WERI-Rb-1 (cell line): Measurements from ENCODE around the gene PRODH.
"Not testable (repeated sequence)": the region's sequence is repeated elsewhere in the genome, so short reads cannot be mapped to it uniquely, and the experiment has no call there.

Source experiments
- DNase-seq: peaks from one replicate; pipeline ENCODE4 v3.0.0-alpha.2; 2020
- H3K27ac ChIP-seq: fragments of 250-450 bp; sonication (Bioruptor Pico); 2 replicates; pipeline ENCODE4 v1.5.1; 2020; ENCODE audit warnings: mild to moderate bottlenecking, moderate library complexity
- H3K27me3 ChIP-seq: fragments of 250-450 bp; sonication (Bioruptor Pico); 2 replicates; pipeline ENCODE4 v1.5.1; 2021; ENCODE audit warnings: mild to moderate bottlenecking, low read depth, moderate library complexity; ENCODE audit not compliant: insufficient read depth, severe bottlenecking
- H3K36me3 ChIP-seq: fragments of 250-450 bp; sonication (Bioruptor Pico); 2 replicates; pipeline ENCODE4 v1.5.1; 2020; ENCODE audit warnings: mild to moderate bottlenecking, moderate library complexity
- H3K4me3 ChIP-seq: 2 replicates; pipeline ENCODE4 v1.5.1; 2011; ENCODE audit warnings: low read depth, mild to moderate bottlenecking, control low read depth, low read length
- H3K9me3 ChIP-seq: fragments of 250-450 bp; sonication (Bioruptor Pico); 2 replicates; pipeline ENCODE4 v1.5.1; 2021; ENCODE audit warnings: mild to moderate bottlenecking, moderate library complexity; ENCODE audit not compliant: severe bottlenecking
- TF ChIP-seq, protein P1 (sequence below): IDR thresholded peaks from 2 replicates; pipeline ENCODE4 v1.5.1; 2011; ENCODE audit warnings: low read depth, mild to moderate bottlenecking, control low read depth, inconsistent platforms, low read length

PRODH gene

DNA sequence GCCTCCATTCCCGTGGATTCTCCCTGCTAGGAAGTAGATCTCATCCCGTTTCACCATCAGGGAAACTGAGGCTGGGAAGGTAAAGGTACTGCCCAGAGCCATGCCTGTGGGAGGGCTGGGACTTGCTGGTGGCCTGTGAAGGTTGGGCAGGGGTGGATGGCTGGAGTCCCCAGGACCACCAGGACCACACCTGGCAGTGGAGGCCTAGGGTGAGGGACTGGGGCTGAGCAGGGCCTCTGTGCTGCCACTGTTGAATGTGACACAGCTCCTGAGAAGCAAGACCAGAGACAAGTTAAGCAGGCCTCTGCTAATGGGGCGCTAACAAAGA, 26.2 kb upstream of the PRODH start:
- Histone ChIP-seq H3K36me3 (no peaks in the 10 kb centered on the region), H3K9me3 (no peaks in the 10 kb centered on the region), H3K27ac (no peak overlapping the region), H3K27me3 (no peaks in the 10 kb centered on the region), H3K4me3 (no peak overlapping the region)
- DNase-seq, result no peak
- TF ChIP-seq, protein P1, sequence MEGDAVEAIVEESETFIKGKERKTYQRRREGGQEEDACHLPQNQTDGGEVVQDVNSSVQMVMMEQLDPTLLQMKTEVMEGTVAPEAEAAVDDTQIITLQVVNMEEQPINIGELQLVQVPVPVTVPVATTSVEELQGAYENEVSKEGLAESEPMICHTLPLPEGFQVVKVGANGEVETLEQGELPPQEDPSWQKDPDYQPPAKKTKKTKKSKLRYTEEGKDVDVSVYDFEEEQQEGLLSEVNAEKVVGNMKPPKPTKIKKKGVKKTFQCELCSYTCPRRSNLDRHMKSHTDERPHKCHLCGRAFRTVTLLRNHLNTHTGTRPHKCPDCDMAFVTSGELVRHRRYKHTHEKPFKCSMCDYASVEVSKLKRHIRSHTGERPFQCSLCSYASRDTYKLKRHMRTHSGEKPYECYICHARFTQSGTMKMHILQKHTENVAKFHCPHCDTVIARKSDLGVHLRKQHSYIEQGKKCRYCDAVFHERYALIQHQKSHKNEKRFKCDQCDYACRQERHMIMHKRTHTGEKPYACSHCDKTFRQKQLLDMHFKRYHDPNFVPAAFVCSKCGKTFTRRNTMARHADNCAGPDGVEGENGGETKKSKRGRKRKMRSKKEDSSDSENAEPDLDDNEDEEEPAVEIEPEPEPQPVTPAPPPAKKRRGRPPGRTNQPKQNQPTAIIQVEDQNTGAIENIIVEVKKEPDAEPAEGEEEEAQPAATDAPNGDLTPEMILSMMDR, result no peak

DNA sequence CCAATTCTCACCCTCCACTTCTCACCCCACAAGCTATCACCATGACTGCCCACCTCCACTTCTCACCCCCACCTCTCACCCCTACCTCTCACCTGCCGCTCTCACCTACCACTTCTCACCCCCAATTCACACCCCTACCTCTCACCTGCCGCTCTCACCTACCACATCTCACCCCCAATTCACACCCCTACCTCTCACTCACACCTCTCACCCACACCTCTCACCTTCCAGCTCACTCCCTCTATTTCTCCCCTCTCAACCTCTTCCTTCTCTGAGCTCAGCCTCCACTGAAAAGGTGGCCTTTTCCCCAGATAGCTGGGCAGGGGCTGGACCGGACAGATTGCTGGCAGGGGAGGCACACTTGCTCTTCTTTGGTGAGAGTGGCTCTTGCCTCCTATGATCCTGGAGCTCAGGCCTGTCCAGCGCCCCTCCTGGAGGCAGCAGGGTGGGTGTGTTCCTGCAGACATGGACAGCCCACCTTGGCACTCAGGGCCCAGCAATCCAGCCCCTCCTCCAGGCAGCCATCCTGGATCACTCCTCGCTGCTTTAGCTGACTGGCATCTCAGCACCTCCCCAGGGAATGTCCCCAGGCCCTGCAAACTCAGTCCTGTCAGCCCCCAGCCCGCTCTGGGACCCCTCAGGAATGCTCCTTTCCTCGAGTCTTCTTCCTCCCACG, 25.7 kb upstream of the PRODH start:
- H3K36me3 ChIP-seq, H3K9me3 ChIP-seq, H3K4me3 ChIP-seq: not testable (repeated sequence)

DNA sequence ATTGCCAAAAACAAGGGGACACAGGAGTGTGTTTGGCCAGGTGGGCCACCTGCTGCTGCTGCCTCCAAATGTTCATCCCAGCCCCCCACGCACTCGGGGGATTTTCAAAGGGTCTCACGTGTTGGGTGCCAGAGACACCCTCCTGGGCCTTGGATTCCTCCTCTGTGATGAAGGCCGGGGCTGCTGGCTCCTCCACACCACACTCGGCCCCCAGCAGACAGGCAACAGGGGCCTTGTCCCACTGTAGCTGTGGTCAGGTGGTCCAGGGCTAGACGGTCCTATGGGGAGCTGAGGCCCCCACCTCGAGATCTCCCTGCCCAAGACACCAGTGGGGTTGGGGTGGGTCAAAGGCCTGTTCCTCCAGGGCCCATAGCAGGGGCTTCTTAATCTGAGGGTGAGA, 25.1 kb upstream of the PRODH start:
- not testable (repeated sequence) for H3K27ac ChIP-seq, H3K36me3 ChIP-seq, DNase-seq, H3K4me3 ChIP-seq, H3K27me3 ChIP-seq, H3K9me3 ChIP-seq

More for the DNA sequence above, 25.7 kb upstream of the PRODH start:
- not testable (repeated sequence) for DNase-seq, H3K27ac ChIP-seq, H3K27me3 ChIP-seq

DNA sequence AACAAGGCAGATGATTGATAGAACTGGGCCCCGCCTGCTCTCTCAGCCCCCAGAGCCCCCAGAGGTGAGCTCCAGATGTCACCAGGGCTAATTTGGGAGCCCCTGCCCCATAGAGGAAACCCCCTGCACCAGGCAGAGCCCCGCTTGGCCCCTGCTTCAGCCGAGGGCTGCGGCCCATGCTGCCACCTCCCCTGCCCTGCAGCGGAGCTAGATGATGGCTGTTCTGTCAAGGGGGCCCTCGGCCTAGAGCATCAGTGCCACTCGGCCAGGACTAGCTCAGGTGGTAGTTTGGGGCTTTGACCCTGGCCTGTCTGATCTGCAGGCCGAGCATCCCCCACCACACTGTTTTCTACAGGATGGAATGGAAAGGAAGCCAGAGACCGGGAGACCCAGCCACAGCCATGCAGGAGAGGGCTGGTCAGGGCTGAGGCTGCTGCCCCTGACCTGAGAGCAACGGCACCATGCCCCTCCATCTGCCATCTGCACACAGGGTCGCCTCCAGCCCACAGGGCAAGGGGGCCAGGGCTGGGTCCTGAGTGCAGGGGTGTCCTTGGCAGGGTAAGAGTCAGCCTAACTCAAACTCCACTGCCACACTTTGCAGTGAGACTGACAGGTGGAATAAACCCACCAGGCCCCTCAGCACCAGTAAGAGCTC, 24.2 kb upstream of the PRODH start:
- H3K4me3 ChIP-seq, H3K27me3 ChIP-seq, DNase-seq, H3K9me3 ChIP-seq, H3K36me3 ChIP-seq, H3K27ac ChIP-seq: not testable (repeated sequence)

DNA sequence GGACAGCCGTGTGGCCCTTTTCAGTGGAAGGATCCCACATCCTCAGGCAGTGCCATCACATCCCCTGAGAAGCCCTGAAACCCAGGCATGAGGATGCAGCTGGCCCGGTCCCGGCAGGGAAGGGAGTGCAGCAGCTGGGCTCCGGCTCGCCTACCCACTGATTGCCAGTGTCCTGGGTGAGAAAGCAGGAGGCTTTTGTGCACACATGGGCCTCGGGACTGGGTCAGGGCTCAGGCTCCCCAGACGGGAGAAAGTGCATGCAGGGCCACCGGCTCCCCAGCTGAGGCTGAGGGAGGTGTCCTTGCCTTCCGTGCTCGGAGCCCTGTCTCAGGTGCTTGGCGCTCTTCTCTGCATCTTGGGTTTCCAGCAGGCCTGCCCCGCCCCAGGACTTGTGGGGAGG, 23.6 kb upstream of the PRODH start:
- not testable (repeated sequence) for H3K9me3 ChIP-seq, H3K27me3 ChIP-seq, H3K36me3 ChIP-seq, H3K27ac ChIP-seq, DNase-seq, H3K4me3 ChIP-seq

DNA sequence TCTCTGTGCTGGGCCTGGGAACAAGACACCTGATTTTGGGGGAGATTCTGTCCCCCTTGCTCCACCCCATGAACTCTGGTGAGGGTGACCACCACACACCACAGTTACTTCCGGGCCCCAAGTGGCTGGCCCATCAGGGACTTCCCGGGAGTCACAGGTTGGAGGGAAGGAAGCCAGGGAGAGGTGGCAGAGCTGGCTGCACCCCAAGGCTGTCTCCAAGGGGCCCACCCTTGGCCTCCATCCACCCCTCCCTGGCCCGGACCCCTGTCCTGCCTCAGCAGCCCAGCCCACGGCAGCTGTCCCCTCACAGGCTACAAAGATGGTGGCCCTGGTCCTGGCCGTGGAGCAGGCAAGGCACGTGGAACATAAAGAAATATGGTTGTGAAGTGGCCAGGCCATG, 23.2 kb upstream of the PRODH start:
- H3K4me3 ChIP-seq, H3K36me3 ChIP-seq, H3K27ac ChIP-seq, H3K27me3 ChIP-seq, DNase-seq, H3K9me3 ChIP-seq: not testable (repeated sequence)

DNA sequence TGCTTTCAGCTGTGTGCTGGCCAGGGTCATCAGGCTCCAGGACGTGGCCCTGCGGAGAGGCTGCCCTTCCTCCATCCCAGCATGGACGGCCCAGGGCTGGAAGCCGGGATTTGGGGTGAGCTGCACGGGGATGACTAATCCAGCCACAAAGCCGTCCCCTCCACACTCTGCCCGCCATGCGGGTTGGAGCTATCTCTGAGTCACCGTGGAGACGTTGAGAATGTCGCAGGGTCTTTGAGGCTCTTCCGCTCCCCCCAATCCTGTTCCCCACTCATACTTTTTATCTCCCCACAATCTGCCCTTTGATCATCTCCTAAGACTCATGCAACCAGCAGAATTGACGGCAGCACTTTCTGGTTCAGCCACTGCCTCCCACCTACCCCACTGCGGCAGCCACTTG, 22.6 kb upstream of the PRODH start:
- H3K27ac ChIP-seq, DNase-seq, H3K9me3 ChIP-seq, H3K27me3 ChIP-seq, H3K36me3 ChIP-seq, H3K4me3 ChIP-seq: not testable (repeated sequence)

DNA sequence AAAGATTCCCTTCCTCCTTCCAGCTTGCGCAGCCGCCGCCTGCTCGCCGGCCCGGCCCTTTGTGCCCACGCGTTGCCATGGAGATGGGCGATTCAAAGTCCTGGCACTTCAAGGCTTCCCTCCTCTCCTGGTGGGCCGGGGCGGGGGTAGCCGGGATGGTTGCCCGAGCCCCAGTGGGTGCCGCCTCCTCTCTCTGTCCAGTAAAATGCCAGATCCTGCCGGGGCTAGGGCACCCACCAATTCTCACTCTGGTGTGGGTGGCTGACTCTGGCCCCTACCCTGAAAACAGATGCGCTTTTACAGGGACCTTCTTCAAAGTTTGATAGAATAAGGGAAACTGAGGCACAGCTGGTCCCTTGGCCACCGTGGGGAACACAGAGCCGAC, 22.2 kb upstream of the PRODH start:
- H3K4me3 ChIP-seq, DNase-seq, H3K36me3 ChIP-seq, H3K27ac ChIP-seq, H3K27me3 ChIP-seq, H3K9me3 ChIP-seq: not testable (repeated sequence)

DNA sequence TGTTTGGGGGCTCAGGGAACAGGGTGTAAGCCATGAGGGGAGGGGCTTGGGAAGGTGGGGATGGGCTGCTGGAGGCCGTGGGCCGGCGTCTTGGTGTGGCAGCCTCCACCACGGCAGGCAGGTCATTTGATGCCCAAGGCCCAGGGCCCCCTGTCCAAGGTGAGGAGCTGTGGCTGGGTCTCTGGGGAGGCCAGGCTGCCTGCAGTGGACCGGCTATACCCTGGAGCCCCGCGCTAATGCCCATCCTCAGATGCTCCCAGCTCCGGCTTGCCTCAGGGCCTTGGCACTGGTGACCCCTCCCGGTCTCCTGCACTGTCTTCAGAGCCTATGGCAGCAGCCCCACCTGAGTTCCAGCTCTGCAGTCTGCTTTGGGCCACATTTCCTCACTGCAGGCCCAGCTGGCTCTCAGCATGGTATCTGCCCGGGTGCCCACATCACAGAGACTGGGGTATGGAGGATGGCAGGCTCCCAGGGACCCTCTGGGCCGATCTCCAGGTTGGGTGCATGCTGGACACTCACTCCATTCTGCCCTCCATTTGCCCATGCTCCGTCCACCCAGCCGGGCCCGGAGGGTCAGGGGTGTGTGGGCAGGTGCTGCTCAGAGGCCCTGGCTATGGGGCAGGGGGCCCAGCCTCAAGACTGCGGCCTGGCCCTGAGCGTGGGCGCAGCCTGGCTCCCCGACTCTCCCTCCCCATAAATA, 21.7 kb upstream of the PRODH start:
- not testable (repeated sequence) for H3K36me3 ChIP-seq, H3K4me3 ChIP-seq, DNase-seq, H3K9me3 ChIP-seq, H3K27me3 ChIP-seq, H3K27ac ChIP-seq

DNA sequence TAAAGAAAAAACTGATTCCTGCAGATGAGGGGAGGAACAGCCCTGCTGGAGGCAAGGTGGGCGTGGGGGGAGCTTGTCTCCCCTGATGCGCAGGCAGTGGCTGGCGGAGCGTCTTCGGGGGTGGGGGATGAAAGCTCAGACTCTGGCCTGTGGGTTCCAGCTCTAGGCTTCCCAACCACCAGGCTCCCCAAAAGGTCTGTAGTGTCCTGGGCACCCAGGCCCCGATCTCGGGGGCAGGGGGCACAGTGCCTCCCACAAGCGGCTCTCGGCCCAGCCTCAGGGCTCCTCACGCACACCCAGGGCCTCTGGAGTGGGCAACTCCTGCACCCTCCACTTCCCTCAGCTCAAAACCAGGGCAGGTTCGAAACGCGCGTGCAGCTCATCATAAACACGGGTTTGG, 20.9 kb upstream of the PRODH start:
- not testable (repeated sequence) for H3K36me3 ChIP-seq, H3K27ac ChIP-seq, DNase-seq, H3K4me3 ChIP-seq, H3K9me3 ChIP-seq, H3K27me3 ChIP-seq

DNA sequence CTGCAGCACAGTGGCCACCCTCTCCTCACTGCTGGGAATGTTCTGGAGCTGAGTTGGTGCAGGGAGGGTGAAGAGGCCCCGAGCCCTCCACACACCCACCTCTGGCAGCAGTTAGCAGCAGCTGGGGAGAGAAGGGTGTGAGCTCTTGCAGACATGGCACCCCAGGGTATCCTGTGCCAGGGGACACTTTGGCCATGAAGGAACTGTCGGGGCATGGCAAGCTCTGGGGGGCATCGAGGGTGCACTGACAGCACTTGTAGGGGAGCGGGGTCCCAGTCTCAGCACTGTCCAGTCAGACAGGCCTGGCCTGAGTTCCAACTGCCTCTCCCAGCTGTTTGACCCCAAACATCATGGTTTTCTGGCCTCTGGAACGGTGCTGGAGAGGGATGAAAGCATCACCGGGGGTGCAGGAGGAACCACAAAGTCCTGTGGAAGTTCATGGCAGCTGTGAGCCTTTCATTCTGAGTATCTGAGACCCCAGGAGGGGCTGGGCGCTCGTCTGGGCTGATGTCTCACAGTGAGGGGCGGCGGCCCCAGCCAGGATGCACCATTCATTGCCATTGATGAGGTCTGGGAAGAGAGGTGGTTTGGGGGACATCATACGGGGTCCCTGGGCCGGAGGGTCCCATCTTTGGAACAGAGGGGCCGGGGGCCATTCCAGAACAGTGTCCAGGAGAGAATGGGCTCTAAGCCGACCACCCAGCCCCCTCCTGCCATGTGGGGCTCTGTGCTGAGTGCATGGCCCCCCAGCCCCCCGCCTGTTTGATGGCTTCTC, 20.2 kb upstream of the PRODH start:
- not testable (repeated sequence) for H3K9me3 ChIP-seq, DNase-seq, H3K4me3 ChIP-seq, H3K27me3 ChIP-seq, H3K36me3 ChIP-seq, H3K27ac ChIP-seq
